MM.1S (cell line): ENCODE results near the gene OSER1.

Experiments
- DNase-seq: peaks from one replicate; pipeline ENCODE4 v3.0.0-alpha.2; 2015
- H2AFZ ChIP-seq: fragments of 300-600 bp; sonication (generic); 2 replicates; pipeline ENCODE4 v1.6.0; 2016; ENCODE audit warnings: antibody characterized with exemption, low read length
- H3F3A ChIP-seq: fragments of 300-600 bp; sonication (generic); 2 replicates; pipeline ENCODE4 v1.6.1; 2016; ENCODE audit warnings: mild to moderate bottlenecking, antibody characterized with exemption, low read length, moderate library complexity, mixed read lengths; ENCODE audit not compliant: insufficient read depth
- H3K27ac ChIP-seq: fragments of 300-600 bp; sonication (generic); 2 replicates; pipeline ENCODE4 v1.5.1; 2016; ENCODE audit warnings: mild to moderate bottlenecking, low read length
- H3K27me3 ChIP-seq: fragments of 300-600 bp; sonication (generic); replicated peaks from 2 replicates; pipeline ENCODE4 v1.6.0; 2016; ENCODE audit warnings: low read length; ENCODE audit not compliant: insufficient read depth
- H3K36me3 ChIP-seq: fragments of 300-600 bp; sonication (generic); replicated peaks from 2 replicates; pipeline ENCODE4 v1.6.1; 2016; ENCODE audit warnings: mild to moderate bottlenecking, low read length, mixed read lengths; ENCODE audit not compliant: insufficient read depth
- H3K4me1 ChIP-seq: fragments of 300-600 bp; sonication (generic); 2 replicates; pipeline ENCODE4 v1.6.1; 2016; ENCODE audit warnings: low read length, mixed read lengths
- H3K4me2 ChIP-seq: fragments of 300-600 bp; sonication (generic); 2 replicates; pipeline ENCODE4 v1.6.0; 2016; ENCODE audit warnings: low read depth, low read length
- H3K4me3 ChIP-seq: fragments of 300-600 bp; sonication (generic); 2 replicates; pipeline ENCODE4 v1.5.1; 2016; ENCODE audit warnings: low read length, mixed read lengths
- H3K79me2 ChIP-seq: fragments of 300-600 bp; sonication (generic); 2 replicates; pipeline ENCODE4 v1.6.1; 2016; ENCODE audit warnings: mixed run types, low read length, mixed read lengths
- H3K9ac ChIP-seq: fragments of 300-600 bp; sonication (generic); 2 replicates; pipeline ENCODE4 v1.6.1; 2016; ENCODE audit warnings: low read length, mixed read lengths
- H3K9me2 ChIP-seq: fragments of 300-600 bp; sonication (generic); replicated peaks from 2 replicates; pipeline ENCODE4 v1.6.1; 2016; ENCODE audit warnings: mild to moderate bottlenecking, low read length, mixed read lengths; ENCODE audit not compliant: insufficient read depth
- H3K9me3 ChIP-seq: fragments of 300-600 bp; sonication (generic); replicated peaks from 2 replicates; pipeline ENCODE4 v1.6.1; 2016; ENCODE audit warnings: mild to moderate bottlenecking, low read length, mixed read lengths; ENCODE audit not compliant: insufficient read depth
- H4K20me1 ChIP-seq: fragments of 300-600 bp; sonication (generic); 2 replicates; pipeline ENCODE4 v1.6.1; 2016; ENCODE audit warnings: mild to moderate bottlenecking, low read length, moderate library complexity, mixed read lengths; ENCODE audit not compliant: insufficient read depth
- CTCF ChIP-seq: fragments of 300-600 bp; sonication (generic); IDR thresholded peaks from 2 replicates; pipeline ENCODE4 v1.5.1; 2016; ENCODE audit warnings: antibody characterized with exemption, low read length, mixed read lengths
- EZH2 ChIP-seq: fragments of 300-600 bp; sonication (generic); optimal IDR thresholded peaks from 2 replicates; pipeline ENCODE3; 2017; ENCODE audit warnings: low read depth, mild to moderate bottlenecking, antibody characterized with exemption, low read length, mixed read lengths
- EZH2phosphoT487 ChIP-seq: fragments of 300-600 bp; sonication (generic); IDR thresholded peaks from 2 replicates; pipeline ENCODE4 v1.6.1; 2018; ENCODE audit warnings: antibody characterized with exemption, low read length

The OSER1 gene

GRCh38 chr20:44255942-44256341 is 45.4 kb upstream of the OSER1 start:
- Histone ChIP-seq H3K79me2 (no peaks in the 10 kb centered on the region), H3K4me3 (no peak overlapping the region), H3K9me2 (no peaks in the 10 kb centered on the region), H3K27me3 (no peaks in the 10 kb centered on the region), H2AFZ (no peak overlapping the region), H3K9ac (no peak overlapping the region), H3K36me3 (no peaks in the 10 kb centered on the region), H3K9me3 (no peaks in the 10 kb centered on the region), H3K27ac (no peak overlapping the region), H3F3A (no peaks in the 10 kb centered on the region), H4K20me1 (no peaks in the 10 kb centered on the region), H3K4me2 (no peak overlapping the region), H3K4me1 (no peaks in the 10 kb centered on the region)
- DNase-seq: no peak
- TF ChIP-seq EZH2phosphoT487: no peak
- TF ChIP-seq CTCF: no peak
- no peak for TF ChIP-seq EZH2

DNA sequence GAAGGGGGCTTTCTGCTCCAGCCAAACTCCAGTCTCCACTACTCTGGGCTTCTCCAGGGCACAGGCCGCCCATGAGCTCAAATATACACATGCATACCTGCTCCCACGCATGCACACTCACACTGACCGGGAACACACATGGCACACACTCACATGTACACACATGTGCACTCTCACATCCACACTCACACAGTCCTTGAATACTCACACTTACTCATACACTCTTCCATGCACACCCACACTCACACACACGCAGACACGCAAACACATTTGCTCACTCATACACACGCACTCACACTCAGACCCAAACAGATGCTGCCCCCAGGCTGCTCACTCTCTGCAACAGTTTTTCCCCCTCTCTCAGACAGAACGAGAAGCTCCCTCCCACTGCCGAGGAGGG is 43.5 kb upstream of the OSER1 start:
- Histone ChIP-seq H3K4me3 (no peak overlapping the region), H3K36me3 (no peaks in the 10 kb centered on the region), H3K4me1 (no peaks in the 10 kb centered on the region), H3K9me2 (no peaks in the 10 kb centered on the region), H3K27ac (no peak overlapping the region), H2AFZ (no peak overlapping the region), H3F3A (no peaks in the 10 kb centered on the region), H3K27me3 (no peaks in the 10 kb centered on the region), H3K9me3 (no peaks in the 10 kb centered on the region), H3K79me2 (no peaks in the 10 kb centered on the region), H3K4me2 (no peak overlapping the region), H4K20me1 (no peaks in the 10 kb centered on the region), H3K9ac (no peak overlapping the region)
- no peak for DNase-seq
- TF ChIP-seq EZH2 (no peak), EZH2phosphoT487 (no peak), CTCF (no peak)

GRCh38 chr20:44253528-44253927 is 43.0 kb upstream of the OSER1 start:
- TF ChIP-seq EZH2phosphoT487 (no peak), CTCF (no peak), EZH2 (no peak)
- Histone ChIP-seq H4K20me1 (no peaks in the 10 kb centered on the region), H2AFZ (no peak overlapping the region), H3F3A (no peaks in the 10 kb centered on the region), H3K9me3 (no peaks in the 10 kb centered on the region), H3K27ac (no peak overlapping the region), H3K4me3 (no peak overlapping the region), H3K27me3 (no peaks in the 10 kb centered on the region), H3K4me2 (no peak overlapping the region), H3K4me1 (no peaks in the 10 kb centered on the region), H3K9ac (no peak overlapping the region), H3K36me3 (no peaks in the 10 kb centered on the region), H3K79me2 (no peaks in the 10 kb centered on the region), H3K9me2 (no peaks in the 10 kb centered on the region)
- no peak for DNase-seq
